Smooth muscle cell of the brain vasculature (primary cell): ENCODE data around the gene ZP4.
"Not testable (repeated sequence)": the region's sequence is repeated elsewhere in the genome, so short reads cannot be mapped to it uniquely, and the experiment has no call there.

Experiments used
- DNase-seq: peaks from one replicate; pipeline ENCODE4 v3.0.0-alpha.2; 2012; ENCODE audit warnings: low read depth, low spot score

Gene ZP4

DNA sequence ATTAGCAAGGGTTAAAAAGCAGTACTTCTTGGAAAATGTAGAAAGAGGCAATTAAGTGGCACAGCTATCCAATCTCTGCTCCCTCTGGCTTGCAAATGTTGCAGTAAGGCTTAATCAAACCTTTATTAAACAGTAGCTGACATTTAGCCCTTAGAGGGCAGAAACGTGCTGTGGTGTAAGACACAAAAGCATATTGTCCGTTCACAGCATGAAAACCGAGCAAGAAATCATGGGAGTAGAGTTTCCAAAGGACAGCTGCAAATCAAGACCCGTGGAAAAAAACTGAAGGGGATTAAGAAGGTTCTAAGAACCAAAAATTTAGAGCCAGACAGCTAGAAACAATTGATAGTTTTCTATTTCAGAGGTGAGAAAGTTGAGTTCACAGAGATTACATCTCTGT is 13.1 kb downstream of the ZP4 start:
- DNase-seq: no peak

DNA sequence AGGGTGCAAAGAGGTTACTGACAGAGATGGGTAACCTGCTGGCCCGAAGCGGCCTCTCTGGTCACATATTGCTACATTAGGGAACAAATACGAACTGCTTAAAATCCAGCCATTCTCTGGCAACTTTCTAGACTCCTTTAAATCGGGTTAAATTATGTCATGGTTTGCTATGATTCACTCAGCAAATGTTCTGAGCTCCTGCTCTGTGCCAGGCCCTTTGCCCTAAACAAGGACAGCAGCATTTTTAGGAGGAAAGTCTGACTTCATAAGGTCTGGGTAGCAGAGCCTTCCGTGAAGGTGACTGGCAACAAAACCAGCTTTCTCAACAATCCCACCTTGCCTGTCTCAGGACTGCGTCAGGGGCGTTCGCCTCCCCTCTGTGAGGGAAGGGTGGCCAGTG is 15.4 kb downstream of the ZP4 start:
- DNase-seq: no peak

DNA sequence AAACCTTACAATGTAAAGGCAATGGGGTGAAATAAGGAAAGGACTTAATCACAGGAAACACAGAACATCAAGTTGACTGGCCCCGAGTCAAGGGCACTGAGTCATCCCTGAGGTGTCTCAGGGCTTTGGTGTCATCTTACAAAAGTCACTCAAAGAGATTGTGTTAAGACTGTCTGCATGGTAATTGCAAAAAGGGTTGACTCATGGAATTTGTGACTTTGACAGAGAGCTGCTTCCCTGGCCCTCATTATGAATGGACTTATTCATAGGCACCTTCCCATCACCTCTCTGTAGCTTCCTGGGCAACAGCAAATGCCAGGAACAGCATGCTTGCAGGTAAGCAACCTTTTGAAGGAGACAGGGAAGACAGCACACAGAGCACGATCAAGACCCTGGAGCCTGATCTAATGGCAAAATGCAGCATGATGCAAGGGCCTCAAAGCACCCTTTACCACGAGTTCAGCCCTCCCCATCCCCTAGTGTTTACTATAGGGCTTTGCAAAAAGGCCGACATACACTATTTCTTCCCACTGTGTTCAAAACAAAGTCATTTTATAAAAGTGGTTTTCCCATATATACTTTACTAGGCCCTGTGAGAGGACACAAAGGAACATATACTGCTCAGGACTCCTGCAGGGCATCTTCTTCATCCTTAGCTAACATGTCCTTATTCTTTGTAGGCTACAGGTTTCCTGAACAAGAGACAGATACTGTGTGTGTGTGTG is 17.1 kb downstream of the ZP4 start:
- DNase-seq: no peak

DNA sequence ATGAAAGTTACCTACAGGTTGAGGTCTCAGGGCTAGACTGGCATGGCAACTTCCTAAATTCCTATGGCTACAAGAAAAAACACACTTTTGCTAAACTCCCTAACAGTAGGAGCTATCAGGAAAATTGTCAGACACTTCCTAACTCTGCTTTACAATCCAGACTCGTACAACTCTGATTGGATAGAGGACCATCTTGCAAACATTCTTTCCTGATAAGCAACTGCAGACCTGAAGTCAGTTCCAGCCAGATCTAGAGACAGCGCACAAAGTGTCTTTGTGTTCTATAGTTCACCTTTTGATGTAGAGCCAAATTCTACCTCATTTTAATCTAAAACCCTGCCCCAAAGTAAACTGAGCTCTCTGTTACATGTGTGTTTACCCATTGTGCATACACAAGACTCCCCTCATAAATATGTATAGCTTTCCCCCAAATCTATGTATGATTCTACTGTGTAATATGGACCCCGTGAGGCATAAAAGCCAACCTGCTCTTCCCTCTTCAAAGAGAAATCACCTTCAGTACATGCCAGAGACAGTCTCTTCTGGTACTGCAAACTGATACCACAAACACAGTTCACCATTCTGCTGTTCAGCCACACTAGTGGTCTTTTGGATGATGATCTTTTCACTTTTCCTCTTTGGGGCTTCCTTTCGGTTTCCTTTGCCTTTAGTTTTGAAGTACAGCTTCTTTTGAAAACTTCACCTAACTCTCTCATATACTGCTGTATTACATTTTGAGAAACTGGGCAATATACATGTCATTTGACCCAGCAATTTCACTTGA is 21.7 kb downstream of the ZP4 start:
- no peak for DNase-seq

DNA sequence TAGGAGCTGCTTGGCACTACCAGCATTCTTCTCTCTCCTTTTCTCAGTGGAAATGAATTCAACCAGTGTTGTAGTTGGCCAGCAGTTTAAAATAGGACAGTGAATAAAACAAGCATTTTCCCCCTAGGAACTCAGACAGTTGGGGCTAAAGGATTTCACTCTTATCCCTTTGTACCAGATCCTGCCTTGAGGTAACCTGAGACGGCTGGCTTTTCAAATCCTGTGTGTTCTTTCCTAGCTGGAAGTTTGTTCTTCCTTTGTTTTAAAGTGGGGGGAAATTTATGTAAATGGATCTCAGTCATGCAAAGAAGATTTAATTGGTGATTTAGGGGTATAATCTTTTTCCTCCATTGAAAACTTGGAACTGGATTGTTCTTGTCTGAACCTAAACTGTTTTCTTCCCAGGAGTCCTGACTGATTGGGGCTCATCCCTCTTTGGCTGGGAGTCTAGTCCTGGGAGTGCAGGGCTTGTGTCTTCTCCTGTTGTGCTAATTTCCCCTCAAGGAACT is 23.3 kb downstream of the ZP4 start:
- no peak for DNase-seq

DNA sequence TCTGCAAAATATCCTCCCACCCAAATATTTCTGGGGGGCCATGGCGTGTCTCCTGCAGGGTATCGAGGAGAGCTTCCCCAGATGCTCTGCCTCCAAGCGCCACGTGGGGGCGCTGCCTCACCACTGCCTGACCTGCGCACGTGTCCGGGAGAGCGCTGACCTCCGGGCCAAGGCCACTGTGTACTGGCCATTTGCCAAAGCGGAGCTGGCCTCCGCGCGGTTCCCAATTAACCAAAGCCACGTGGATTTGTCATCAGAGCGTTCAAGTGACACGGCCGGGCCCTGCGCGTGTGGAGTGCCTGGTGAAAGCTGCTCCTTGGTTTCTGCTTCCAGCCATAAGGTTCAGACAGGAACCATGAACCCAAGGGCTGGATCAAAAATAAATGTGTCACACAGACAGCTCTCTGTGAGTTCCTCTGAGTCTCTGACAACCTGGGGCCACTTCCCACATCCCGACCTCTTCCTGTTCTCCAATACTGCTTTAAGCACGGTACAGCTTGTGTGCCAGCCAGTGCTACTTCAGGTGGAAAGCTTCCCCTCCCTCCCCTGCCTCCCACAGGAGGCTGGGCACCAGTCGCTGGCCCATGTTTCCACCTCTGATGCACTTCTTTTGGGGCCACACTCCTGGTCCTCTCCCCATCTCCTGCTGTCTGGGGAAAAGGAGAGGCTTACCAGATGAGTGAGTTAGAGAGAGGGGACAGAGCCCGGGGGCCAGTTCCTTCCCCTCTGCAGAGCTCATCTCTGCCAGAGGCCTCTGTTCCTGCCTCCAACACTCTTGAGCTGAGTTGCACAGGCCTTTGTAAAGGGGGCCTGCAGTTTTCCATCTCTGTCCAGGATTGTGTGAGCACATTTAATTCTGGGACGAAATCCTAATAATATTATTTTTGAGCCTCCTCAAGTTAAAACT is 26.1 kb downstream of the ZP4 start:
- DNase-seq: no peak

DNA sequence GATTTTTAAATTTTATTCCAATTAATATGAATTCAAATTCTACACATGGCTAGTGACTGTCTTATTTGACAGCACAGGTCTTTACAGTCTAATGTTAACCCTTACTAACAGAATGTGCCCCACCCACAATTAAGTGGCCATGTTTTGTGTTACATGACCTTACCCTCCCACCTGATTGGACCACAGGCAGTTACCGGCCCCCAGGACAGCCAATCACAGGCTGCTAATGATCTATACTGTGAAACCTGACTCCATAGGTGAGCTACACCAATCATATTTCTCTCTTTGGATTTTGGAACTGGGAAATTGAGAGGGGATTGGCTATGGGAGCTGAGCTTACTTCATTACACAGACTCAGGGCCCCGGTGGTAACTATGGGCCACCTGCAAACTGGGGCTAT is 27.5 kb downstream of the ZP4 start:
- DNase-seq: no peak

DNA sequence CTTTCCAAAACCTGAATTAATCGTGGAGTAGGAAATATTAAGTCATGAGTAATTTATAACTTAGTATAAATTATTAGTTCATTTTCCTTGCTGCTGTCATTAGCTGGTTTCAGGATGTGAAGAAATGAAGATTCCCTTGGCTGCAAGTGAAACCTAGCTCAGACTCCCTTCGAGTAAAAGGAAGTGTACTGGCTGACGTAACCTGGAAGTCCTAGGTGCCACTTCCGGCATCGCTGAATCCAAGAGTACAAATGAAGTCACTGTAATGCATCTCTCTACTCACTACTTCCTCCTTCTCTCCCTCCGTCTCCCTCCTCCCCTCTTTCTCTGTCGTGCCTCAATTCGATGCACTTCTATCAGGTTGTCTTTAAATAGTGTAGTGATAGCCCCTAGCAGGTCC is 28.8 kb downstream of the ZP4 start:
- DNase-seq: no peak

DNA sequence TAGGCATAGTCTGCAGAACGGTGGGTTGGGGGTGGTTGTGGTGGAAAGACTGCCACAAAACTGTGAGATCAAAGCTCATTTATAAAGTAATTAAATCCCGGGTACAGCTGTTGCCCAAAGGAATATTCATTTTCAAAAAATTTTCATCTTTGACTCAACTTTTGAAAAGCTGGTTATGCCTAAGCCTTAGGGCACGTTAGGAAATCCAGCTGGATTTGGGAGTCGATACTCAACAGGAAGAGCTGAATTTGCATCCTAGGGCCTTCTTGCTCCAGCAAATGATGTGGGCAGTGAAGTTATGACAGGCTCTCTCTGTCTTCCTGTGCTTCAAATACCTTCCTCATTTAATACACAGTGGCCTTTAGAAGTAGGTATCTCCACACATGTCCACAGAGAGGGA is 31.7 kb downstream of the ZP4 start:
- no peak for DNase-seq

DNA sequence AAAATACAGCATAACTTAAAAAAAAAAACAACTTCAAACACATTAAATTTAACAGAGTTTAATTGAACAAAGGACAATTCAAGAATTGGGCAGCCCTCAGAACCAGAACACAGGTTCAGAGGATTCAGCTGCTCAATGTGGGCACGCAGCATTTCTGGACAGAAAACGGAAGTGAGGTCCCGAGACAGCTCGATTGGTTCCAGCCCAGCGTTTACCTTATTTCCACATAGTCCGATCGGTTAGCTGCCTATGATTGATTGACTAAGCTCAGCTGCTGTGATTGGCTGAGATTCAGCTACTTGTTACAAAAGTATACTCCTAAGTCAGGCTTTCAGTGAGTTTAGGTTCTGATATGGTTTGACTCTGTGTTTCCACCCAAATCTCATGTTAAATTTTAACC is 33.3 kb downstream of the ZP4 start:
- no peak for DNase-seq

DNA sequence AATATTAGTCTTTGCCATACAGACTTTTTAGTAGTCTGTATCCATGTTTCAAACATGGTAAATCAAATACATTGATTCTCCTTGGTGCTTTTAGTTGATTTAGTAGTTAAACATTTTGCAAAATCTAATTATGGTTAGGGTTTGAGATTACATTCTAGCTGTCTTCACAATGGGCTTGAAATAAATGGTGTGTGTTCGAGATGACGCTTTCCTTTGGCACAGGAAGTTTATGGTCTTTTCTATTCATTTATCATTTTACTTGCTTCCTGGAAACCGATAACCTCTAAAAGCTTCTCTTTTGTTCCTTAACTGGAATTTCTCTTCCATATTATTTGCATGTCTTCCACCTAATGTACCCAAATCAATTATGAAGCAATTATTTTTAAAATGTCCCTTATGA is 38.4 kb downstream of the ZP4 start:
- no peak for DNase-seq

DNA sequence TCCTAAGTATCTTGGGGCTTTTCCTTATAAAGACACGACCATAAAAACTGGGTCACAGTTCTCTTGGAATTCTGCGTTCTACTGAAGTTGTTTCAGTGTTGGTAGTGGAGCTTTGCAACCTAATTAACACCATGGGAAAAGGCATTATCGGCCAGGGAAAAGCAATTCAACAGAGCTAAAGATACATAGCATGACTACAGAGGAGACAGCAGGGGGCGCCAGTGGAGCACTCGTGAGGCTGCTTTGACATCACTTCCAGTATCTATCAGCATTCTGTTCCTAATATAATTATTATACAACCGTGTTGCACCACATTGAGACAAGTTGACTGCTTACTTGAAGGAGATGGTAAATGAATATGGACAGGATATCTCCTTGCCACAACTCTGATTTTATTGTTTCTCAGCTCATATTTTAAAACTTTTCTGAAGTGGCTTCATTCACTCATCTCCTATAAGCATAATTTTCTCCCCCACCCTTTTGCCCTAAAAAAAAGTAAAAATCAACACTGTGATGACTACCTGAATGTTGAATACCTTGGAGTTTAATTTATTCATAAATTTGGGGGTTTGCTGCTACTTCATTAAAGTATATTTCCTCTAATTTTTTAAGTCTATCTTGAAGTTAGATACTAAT is 39.4 kb downstream of the ZP4 start:
- DNase-seq: no peak

DNA sequence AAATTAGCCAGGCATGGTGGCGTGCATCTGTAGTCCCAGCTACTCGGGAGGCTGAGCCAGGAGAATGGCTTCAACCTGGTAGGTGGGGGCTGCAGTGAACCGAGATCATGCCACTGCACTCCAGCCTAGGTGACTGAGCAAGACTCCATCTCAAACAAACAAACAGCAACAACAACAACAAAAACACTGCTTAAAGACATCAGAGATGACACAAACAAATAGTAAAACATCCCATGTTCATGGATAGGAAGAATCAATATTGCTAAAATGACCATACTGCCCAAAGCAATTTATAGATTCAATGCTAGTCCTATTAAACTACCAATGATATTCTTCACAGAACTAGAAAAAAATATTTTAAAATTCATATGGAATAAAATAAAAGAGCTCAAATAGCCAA is 47.2 kb downstream of the ZP4 start:
- not testable (repeated sequence) for DNase-seq

DNA sequence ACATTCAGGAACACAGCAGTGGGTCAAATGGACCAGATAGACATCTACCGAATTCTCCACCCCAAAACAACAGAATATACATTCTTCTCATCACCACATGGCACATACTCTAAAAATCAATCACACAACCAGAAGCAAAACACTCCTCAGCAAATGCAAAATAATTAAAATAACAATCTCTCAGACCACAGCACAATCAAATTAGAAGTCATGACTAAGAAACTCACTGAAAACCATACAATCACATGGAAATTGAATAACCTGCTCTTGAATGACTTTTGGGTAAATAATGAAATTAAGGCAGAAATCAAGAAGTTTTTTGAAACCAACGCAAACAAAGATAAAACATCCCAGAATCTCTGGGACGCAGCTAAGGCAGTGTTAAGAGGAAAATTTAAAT is 49.2 kb downstream of the ZP4 start:
- no peak for DNase-seq

DNA sequence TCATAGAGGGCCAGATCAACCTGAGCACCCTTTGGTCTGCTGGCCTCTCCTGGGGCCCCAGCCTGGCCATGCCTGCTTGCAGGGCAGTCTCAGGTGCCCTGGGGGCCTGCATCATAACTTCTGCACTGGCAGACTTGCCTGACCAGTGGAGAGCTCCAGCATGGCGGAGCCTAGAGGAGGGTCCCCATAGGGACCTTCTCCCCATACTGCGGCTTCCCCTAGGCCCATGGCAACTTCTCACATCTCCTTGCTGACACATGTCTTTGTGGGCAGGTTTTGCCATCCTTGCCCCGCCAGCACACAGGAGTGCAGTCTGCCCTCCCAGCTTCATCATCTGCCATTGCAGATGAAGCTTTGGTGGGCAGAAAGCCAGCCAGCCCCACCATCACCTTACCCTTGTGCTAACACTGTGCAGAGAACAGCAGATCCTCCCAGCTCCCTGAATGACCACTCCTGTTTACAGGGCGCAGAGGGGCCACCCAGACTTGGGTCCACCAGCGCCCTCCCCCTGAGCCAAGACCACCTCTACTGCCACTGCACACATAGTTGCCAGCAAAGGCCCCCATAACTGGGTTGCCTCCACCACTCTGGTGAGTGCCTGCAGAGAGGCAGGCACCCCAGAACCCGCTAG is 51.7 kb downstream of the ZP4 start:
- DNase-seq: no peak

DNA sequence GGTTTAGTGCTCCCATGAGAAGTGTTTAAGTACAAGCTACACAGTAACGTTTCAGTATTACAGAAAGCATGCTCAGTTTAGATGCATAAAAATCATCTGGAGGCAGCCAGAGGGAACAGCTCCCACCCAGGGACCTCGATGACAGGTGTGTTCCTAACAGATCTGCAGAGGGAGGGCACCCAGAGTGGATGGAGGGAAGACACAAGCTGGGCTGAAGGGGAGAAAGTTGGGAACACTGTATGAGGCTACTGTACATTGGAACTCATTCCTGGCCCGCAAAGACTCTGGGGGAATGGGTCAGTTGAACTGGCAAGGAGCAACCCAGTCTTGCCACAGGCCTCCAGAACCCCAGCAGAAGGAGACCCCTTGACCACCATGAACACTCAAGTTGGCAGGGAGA is 52.4 kb downstream of the ZP4 start:
- no peak for DNase-seq

DNA sequence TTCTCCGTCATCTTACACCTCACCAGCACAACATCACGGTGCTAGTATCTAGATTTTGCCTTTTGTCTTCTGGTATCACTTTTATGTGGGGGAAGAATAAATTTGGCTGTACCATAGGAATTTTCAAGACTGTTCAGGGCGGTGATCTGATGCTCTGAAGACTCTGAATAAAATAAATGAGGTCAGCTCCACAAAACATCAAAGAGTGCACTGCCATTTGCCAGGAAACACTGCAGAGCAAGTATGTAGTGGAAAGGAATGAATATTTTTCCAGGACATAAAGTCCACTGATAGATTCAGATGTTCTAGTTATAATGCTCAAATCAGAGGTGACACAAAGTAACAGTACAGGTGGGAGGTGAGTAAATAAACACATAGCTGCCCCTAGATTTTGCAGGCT is 56.3 kb downstream of the ZP4 start:
- no peak for DNase-seq

DNA sequence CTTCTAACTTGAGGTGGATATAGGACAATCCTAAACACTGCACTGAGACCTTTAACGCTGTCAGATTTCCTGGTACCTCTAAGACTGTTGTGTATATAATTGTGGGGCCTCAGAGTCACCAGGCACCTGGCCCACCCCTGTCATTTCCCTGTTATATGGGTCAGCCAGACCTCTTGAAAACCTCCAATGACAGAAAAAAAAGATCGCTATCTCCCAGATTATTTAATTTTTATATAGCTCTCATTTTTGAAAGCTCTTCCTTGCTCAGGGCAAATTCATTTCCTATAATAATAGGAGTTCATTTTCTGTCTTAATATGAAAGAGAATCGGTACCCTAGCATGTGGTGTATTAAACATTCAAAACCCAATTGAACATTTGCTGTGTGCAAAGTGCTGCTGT is 56.7 kb downstream of the ZP4 start:
- no peak for DNase-seq

DNA sequence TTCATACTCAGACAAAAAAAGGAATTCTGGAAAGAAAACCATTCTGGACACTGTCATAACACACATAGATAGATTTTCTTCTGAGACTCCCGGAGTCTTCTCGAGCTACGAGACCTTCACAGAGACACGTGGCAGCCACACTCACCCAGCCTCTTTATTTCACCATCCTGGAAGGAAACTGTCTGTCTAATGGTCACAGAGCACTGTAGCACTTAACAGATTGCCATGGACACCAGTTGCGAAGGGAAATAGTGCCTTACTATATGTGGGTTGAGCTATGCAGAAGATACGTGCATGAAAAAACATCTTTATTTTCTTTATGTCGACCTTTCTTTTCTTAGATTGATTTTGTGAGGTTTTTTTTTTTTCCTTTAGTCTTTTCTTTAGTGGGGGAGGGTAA is 57.9 kb downstream of the ZP4 start:
- DNase-seq: no peak
